NB4 (cell line): Measurements from ENCODE around the gene MUSTN1.

Source experiments
- CTCF ChIP-seq: IDR thresholded peaks from one replicate; pipeline ENCODE4 v1.5.1; 2012; ENCODE audit warnings: low read depth, low read length
- MAX ChIP-seq: IDR thresholded peaks from 2 replicates; pipeline ENCODE4 v1.6.1; 2011; ENCODE audit warnings: low read depth, low read length
- POLR2A ChIP-seq: IDR thresholded peaks from 2 replicates; pipeline ENCODE4 v1.6.1; 2011; ENCODE audit warnings: mild to moderate bottlenecking; ENCODE audit not compliant: insufficient read length; ENCODE audit errors: extremely low read depth

DNA sequence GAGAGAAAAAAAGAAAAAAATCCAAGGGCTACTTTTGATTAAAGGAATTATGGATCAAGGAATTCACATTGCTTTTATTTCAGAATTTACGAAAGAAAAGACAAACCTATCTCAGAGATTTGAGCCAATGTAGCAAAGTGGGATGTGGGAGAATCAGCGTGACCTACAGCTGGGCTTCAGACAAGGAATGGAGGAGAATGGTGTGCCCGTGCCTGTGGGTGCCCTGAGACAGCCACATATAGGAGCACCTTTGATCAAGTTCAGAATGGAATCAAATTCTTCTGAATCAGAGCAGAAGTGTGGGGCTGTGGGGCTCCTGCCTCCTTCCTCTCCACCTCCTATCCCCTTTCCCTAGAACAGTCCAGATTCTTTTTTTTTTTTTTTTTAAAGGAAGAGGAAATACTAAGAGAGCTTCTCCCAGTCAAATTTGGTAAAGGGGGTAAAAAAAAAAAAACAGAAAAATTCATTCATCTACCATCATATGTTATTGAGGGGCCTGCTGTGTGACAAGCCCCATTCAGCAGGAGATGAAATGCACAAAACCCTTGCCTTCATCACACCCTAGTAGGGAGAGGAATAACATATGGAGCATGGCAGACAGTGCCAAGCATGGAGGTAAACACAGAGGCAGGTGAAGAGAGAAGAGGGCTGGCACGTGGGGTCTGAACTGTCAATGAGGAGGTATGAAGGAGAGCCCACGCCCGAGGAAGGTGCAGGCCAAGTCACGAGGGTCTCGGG, 25.0 kb upstream of the MUSTN1 start:
- no peak for TF ChIP-seq CTCF
- no peak for TF ChIP-seq POLR2A
- no peak for TF ChIP-seq MAX
